Lung microvascular endothelial cell (primary cell): ENCODE results near the gene TADA2B. TPM values are rescaled to one million over a fixed set of nuclear protein-coding genes. Genes with fewer than 3 reads are reported as not detected.

Experiments used
- DNase-seq, 2 donors: peaks; one replicate each; pipeline versions ENCODE4 v3.0.0 to v3.0.0-alpha.2; 2010; ENCODE audit warnings: low read depth in 2 of 2
- total RNA-seq: library from RNA; depleted of rRNA; stranded (reverse); fragments of >200 nt; gene quantifications from 2 replicates; pipeline ENCODE4 v1.2.1, GENCODE V29; 2014

TADA2B gene
- total RNA-seq, 1 donor from 2014 or later: 9.5 TPM

- DNase-seq: no peak
Observed at GRCh38 chr4:7041801-7042502, 1.2 kb upstream of the TADA2B start.

- DNase-seq: peak; percentile 99
Observed at GRCh38 chr4:7042503-7043283, 479 bp upstream of the TADA2B start.

- peak; percentile 13 to 17 for DNase-seq
Observed at GRCh38 chr4:7044137-7044930, 1.2 kb downstream of the TADA2B start.

- DNase-seq: no peak
Observed at GRCh38 chr4:7045553-7045952, 2.4 kb downstream of the TADA2B start.

- DNase-seq: no peak
Observed at GRCh38 chr4:7045961-7046921, 3.1 kb downstream of the TADA2B start.

- DNase-seq: no peak
Observed at GRCh38 chr4:7046971-7047370, 3.8 kb downstream of the TADA2B start.

- no peak for DNase-seq
Observed at GRCh38 chr4:7048642-7049041, 5.5 kb downstream of the TADA2B start.

- no peak for DNase-seq
Observed at GRCh38 chr4:7049295-7049694, 6.1 kb downstream of the TADA2B start.

- no peak for DNase-seq
Observed at GRCh38 chr4:7049739-7050138, 6.6 kb downstream of the TADA2B start.

- no peak for DNase-seq
Observed at GRCh38 chr4:7050481-7051143, 7.4 kb downstream of the TADA2B start.

GRCh38 chr4:7051144-7051495 is 7.9 kb downstream of the TADA2B start:
- DNase-seq: no peak

GRCh38 chr4:7051905-7052304 is 8.7 kb downstream of the TADA2B start:
- no peak for DNase-seq

GRCh38 chr4:7052313-7052712 is 9.1 kb downstream of the TADA2B start:
- no peak for DNase-seq

- peak in 1 of 2 donors; percentile 28 for DNase-seq
Observed at GRCh38 chr4:7052923-7053715, 9.9 kb downstream of the TADA2B start.

GRCh38 chr4:7054106-7054880 is 11.1 kb downstream of the TADA2B start:
- no peak for DNase-seq

GRCh38 chr4:7055111-7055989 is 12.2 kb downstream of the TADA2B start:
- DNase-seq: peak; percentile 26 to 72

- DNase-seq: no peak
Observed at GRCh38 chr4:7055990-7056325, 12.8 kb downstream of the TADA2B start.

GRCh38 chr4:7058792-7059191 is 15.6 kb downstream of the TADA2B start:
- DNase-seq: no peak
